Activated B cell treated with CpG ODN at 0.5 μM for 24 hours (primary cell): Measurements from ENCODE around the gene RNF40. TPM values are rescaled to one million over a fixed set of nuclear protein-coding genes. Genes with fewer than 3 reads are reported as not detected.

Experiments used
- ATAC-seq: fragments of 200-7000 bp; cut with Tn5 transposase; one replicate; pipeline ENCODE4 v1.10.0; 2021; ENCODE audit warnings: low read depth, mild to moderate bottlenecking, moderate library complexity
- CTCF ChIA-PET: fragments of 350-600 bp; sonication (Branson Sonifier 250); formaldehyde crosslinking; loops from one replicate; lab custom pipeline; 2021; ENCODE audit warnings: antibody characterized with exemption; lab: Charles Lee
- POLR2A ChIA-PET: fragments of 350-600 bp; sonication (Branson Sonifier 250); formaldehyde crosslinking; loops from one replicate; lab custom pipeline; 2021; ENCODE audit warnings: antibody characterized with exemption; lab: Charles Lee
- DNase-seq: peaks from one replicate; pipeline ENCODE4 v3.0.0; 2022
- H3K27ac Mint-ChIP-seq: one replicate; pipeline ENCODE4 v1.8.0; 2020; ENCODE audit warnings: mixed read lengths
- H3K27me3 Mint-ChIP-seq: one replicate; pipeline ENCODE4 v1.8.0; 2021; ENCODE audit warnings: mixed read lengths
- H3K36me3 Mint-ChIP-seq: one replicate; pipeline ENCODE4 v1.8.0; 2021; ENCODE audit warnings: low read depth, mixed read lengths
- H3K4me1 Mint-ChIP-seq: one replicate; pipeline ENCODE4 v1.8.0; 2021; ENCODE audit warnings: mixed read lengths
- H3K4me3 Mint-ChIP-seq: one replicate; pipeline ENCODE4 v1.8.0; 2020; ENCODE audit warnings: mild to moderate bottlenecking, mixed read lengths
- H3K9me3 Mint-ChIP-seq: one replicate; pipeline ENCODE4 v1.8.0; 2020; ENCODE audit warnings: mixed read lengths
- intact Hi-C: fragments of 100-400 bp; cut with micrococcal nuclease; formaldehyde crosslinking; loops from one replicate; pipeline ENCODE4 v1.15.1; 2024
- total RNA-seq: library from RNA; stranded (reverse); gene quantifications from 2 replicates; pipeline ENCODE4 v1.2.3, GENCODE V29; 2022
- TF ChIP-seq, protein P1 (sequence below): fragments of 200-600 bp; IDR thresholded peaks from one replicate; pipeline ENCODE4 v1.8.0; 2022; ENCODE audit warnings: antibody characterized with exemption, mild to moderate bottlenecking

Gene RNF40
- total RNA-seq, 1 donor from 2014 or later, result 117 TPM

DNA sequence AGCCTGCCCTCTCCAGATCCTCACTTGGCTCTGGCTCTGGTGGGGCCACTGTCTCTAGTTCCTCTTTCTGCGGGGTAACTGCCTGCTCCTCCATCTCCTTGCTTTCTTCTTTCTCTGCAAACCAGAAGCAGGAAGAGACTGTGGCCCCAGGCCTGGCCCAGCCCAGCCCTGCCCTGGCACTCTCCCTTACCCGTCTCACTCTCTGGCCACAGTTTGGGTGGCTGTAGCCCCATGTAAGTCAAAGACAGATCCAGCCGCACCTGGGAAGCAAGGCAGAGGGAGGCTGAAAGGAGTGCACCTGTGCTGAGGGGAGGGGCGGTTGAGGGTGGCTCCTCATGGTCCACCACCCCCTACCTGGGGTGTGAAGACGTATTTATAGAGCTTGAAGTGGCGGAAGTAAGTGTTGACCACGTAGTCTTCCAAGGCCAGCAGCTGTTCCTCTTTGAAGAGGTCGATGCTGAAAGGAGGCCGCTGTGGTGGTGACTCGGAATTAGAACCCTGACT, 3.1 kb upstream of the RNF40 start:
- H3K4me3 Mint-ChIP-seq, result no peak overlapping the region
- no peak for DNase-seq
- peak overlapping the region; percentile 76 for H3K27ac Mint-ChIP-seq
- H3K36me3 Mint-ChIP-seq, result peaks cover 52% of the 10 kb centered on the region
- no peaks in the 10 kb centered on the region for H3K27me3 Mint-ChIP-seq
- TF ChIP-seq, protein P1, sequence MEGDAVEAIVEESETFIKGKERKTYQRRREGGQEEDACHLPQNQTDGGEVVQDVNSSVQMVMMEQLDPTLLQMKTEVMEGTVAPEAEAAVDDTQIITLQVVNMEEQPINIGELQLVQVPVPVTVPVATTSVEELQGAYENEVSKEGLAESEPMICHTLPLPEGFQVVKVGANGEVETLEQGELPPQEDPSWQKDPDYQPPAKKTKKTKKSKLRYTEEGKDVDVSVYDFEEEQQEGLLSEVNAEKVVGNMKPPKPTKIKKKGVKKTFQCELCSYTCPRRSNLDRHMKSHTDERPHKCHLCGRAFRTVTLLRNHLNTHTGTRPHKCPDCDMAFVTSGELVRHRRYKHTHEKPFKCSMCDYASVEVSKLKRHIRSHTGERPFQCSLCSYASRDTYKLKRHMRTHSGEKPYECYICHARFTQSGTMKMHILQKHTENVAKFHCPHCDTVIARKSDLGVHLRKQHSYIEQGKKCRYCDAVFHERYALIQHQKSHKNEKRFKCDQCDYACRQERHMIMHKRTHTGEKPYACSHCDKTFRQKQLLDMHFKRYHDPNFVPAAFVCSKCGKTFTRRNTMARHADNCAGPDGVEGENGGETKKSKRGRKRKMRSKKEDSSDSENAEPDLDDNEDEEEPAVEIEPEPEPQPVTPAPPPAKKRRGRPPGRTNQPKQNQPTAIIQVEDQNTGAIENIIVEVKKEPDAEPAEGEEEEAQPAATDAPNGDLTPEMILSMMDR, result no peak
- ATAC-seq, result no peak
- POLR2A ChIA-PET, result interaction anchor here (3.6 kb wide), 1 partner anchor 11 kb away, joined by 13 read pairs; the partner anchor contains the start of gene PHKG2
- H3K9me3 Mint-ChIP-seq, result no peaks in the 10 kb centered on the region
- CTCF ChIA-PET, result no interaction called here
- H3K4me1 Mint-ChIP-seq, result peaks cover 39% of the 10 kb centered on the region
- intact Hi-C loops, result no loop called here

DNA sequence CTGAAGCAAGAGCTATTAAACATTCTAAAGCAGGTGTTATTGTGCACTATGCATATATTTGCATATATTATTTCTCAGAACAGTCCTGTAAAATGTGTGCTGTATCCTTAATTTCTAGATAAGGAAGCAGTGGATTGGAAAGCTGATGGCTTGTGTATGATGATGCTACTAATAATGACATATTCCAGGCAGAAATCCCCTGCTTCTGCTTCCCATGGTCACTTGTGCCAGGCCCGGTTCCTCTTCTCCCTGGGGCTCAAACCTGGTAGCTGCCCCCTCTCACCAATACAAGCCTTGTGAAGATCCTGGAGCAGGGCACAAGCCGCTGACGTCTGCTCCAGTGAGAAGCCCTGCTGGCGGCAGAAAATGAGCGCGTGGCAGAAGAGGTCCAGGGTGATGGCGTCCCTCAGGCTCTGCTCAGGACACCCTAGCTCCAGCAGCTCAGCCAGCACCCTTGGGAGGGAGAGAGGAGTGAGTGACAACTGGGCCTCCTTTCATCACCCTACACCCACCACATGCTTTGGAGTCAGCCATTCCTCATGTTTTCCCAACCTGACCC, 2.0 kb upstream of the RNF40 start:
- DNase-seq (no peak), ATAC-seq (no peak)
- no peak overlapping the region for H3K27ac Mint-ChIP-seq
- peaks cover 55% of the 10 kb centered on the region for H3K36me3 Mint-ChIP-seq
- no peaks in the 10 kb centered on the region for H3K9me3 Mint-ChIP-seq
- ChIA-PET POLR2A (interaction anchor here (1.0 to 3.6 kb wide), 5 partner anchors 12 to 357 kb away, joined by 3 to 13 read pairs (median 4); partner anchors contain the start of genes KAT8 and PHKG2), CTCF (no interaction called here)
- TF ChIP-seq, protein P1, result no peak
- H3K4me1 Mint-ChIP-seq, result peaks cover 39% of the 10 kb centered on the region
- no peaks in the 10 kb centered on the region for H3K27me3 Mint-ChIP-seq
- H3K4me3 Mint-ChIP-seq, result no peak overlapping the region
- intact Hi-C loops, result loop anchor here (5.0 kb wide), 1 partner anchor 132 kb away; the partner anchor contains the start of gene BCL7C

DNA sequence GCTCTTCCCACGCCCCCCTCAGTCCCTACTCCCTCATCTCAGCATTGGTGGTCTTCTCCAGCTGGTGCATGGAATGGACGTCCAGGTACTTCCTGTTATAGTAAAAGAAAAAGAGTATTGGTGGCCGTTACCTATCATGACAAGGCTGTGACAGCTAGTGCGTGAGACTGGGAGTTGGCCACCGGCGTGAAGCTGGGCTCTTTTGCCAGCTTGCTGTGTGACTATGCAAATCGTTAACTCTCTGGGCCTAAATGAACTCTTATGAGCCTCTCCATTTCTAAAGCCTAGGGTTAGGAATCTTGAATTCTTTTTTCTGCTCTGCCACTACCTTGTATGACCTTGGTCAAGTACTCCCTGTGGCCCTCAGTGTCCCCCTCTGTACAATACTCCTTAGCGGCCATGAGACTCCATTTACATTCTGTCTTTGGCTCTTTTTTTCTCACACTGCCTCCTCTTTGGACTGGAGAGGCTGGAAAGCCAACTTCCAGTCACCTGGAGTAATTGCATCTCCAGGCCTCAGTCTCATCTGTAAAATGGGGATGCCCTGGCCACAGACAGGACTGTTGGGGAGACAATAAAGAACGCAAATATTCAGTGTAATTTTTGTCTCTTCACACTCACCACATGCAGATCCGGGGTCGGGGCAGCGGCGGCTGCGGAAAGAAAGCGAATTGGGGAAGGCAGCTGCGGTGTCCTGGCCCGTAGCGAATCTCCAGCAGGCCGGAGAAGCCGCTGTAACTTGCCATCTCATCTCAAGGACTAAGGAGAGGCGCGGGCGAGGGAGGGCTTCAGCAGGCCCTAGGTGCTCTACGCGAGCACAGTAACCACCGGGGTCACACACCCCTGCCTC, 1.3 kb upstream of the RNF40 start:
- TF ChIP-seq, protein P1, result no peak
- Mint-ChIP-seq H3K9me3 (no peaks in the 10 kb centered on the region), H3K4me3 (peak overlapping the region; percentile 93), H3K4me1 (peaks cover 39% of the 10 kb centered on the region), H3K27ac (peak overlapping the region; percentile 87), H3K27me3 (no peaks in the 10 kb centered on the region), H3K36me3 (peaks cover 58% of the 10 kb centered on the region)
- DNase-seq, result no peak
- no peak for ATAC-seq
- ChIA-PET CTCF (no interaction called here), POLR2A (interaction anchor here (0.6 to 3.6 kb wide), 6 partner anchors 13 to 357 kb away, joined by 3 to 13 read pairs (median 4); partner anchors contain the start of genes KAT8 and PHKG2)
- intact Hi-C loops, result loop anchor here (5.0 kb wide), 1 partner anchor 131 kb away; the partner anchor contains the start of gene BCL7C

DNA sequence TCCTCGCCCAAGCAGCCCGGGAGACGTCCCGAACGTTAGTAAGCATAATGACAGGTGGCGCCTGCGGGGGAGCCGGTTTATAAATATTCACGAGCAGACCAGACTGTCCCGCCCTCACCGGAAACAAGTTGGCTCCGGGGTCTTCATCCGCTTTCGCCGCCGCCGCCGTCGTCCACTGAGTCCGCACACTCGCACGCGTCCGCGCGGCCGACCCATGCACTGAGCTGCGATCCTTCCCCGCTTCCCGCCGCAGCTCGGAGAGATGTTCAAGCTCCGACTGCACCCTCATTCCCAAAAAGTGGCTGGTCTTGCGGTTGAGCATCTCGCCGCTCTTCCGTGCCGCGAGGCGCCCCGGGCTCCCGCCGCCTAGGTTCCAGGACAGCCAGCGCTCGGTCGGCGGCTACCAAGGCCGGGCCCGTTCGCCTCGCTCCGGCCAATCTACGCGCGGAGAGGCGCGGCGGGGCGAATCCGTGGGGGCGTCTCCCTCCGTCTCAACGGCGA, 645 bp upstream of the RNF40 start:
- Mint-ChIP-seq H3K27ac (peak overlapping the region; percentile 87), H3K4me1 (peaks cover 39% of the 10 kb centered on the region), H3K9me3 (no peaks in the 10 kb centered on the region), H3K4me3 (peak overlapping the region; percentile 93), H3K27me3 (no peaks in the 10 kb centered on the region), H3K36me3 (peaks cover 58% of the 10 kb centered on the region)
- DNase-seq (peak; percentile 48), ATAC-seq (peak; percentile 31)
- intact Hi-C loops, result loop anchor here (5.0 kb wide), 1 partner anchor 131 kb away; the partner anchor contains the start of gene BCL7C
- CTCF ChIA-PET, result no interaction called here
- POLR2A ChIA-PET, result interaction anchor here (0.6 to 3.6 kb wide), 3 partner anchors 13 to 53 kb away, joined by 4 to 13 read pairs (median 7); partner anchors contain the start of gene PHKG2
- TF ChIP-seq, protein P1, result no peak
